Erythroblast (primary cell): ENCODE data around the gene SRSF2.

ENCODE experiments used
- GATA1 ChIP-seq: IDR thresholded peaks from 2 replicates; pipeline ENCODE4 v1.6.1; 2011; ENCODE audit warnings: low read depth, mild to moderate bottlenecking, control low read depth, low read length, moderate library complexity
- POLR2A ChIP-seq: IDR thresholded peaks from 2 replicates; pipeline ENCODE4 v1.6.1; 2011; ENCODE audit warnings: mild to moderate bottlenecking, low read length

DNA sequence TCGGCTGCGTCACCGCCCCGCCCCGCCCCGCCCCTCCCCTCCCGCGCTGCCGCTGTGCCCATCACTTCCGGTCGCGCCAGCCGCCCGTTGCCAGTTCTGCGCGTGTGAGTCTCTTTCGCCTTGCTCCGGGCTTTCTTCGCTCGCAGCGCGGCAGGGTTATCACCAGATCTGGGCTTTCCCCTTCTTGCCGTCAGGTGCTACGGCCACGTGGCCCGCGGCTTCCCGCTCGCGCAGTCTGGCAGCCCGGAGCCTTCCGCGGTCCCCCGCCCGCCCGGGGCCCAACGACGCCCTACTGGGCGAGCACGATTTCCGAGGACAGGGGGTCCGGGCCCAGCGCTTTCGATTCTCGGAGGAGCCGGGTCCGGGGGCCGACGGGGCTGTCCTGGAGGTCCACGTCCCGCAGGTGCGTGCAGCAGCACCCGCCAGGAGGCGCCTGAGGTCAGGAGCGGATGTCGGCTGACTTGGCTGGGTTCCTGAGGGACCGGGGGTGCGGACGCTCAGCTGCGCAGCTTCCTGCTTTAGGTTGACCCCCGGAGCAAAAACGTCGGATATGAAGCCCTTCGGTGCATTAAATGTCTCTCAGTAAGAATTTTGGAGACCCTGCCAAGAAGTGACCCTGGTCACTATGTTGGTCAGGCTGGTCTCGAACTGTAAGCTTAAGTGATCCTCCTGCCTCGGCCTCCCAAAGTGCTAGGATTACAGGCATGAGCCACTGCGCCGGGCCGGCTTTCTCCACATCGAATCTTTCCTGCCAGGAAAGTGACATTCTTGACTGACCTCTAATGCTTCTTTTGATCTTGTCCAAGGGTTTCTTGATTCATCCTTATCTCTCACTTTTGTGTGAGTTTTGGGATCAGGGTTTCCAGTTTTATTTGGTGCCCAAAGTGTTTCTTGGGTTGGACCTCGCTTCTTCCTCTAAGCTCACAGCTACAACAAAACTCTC lies 10.1 kb downstream of the SRSF2 start, which contains the start of gene METTL23:
- TF ChIP-seq POLR2A = no peak
- no peak for TF ChIP-seq GATA1
